ENCODE data around the gene MTREX. TPM values are rescaled to one million over a fixed set of nuclear protein-coding genes. Genes with fewer than 3 reads are reported as not detected.
A peak's percentile ranks its signal among the peaks of the same experiment; 100 is the strongest.

Gene MTREX
- total and polyA plus RNA-seq, 10 of the 15 experiments (the other 5 are each of a cell fraction or from before 2014, with no cell fraction given): 20.1 to 102 (median 49.0) TPM

GRCh38 chr5:55316289-55316688 is 8.5 kb downstream of the MTREX start:
- ChIA-PET RAD21 (ENCODE audit: unreplicated experiment) (no interaction called here), CTCF (interaction anchor here (0.6 to 1.6 kb wide), 3 partner anchors 10 to 376 kb away, joined by 3 to 4 read pairs (median 4); no protein-coding TSS in a partner anchor), POLR2A (interaction anchor here (1.3 kb wide), 1 partner anchor 9 kb away, joined by 3 read pairs; the partner anchor contains the start of genes DHX29 and MTREX), SMC1A (ENCODE audit: uncharacterized antibody, unreplicated experiment) (interaction anchor here (1.3 kb wide), 1 partner anchor 11 kb away, joined by 3 read pairs; no protein-coding TSS in a partner anchor)
- Histone ChIP-seq H4K20me1 (ENCODE audit: control insufficient read depth, insufficient read depth) (no peaks in the 10 kb centered on the region), H3K4me3 (no peak overlapping the region), H3K79me2 (ENCODE audit: control insufficient read depth, insufficient read depth, low read length) (peaks cover 82% of the 10 kb centered on the region), H3K9ac (ENCODE audit: control insufficient read depth, insufficient read depth, low read length) (no peak overlapping the region), H3K4me1 (ENCODE audit: control insufficient read depth, insufficient read depth, low read length) (no peaks in the 10 kb centered on the region), H3K36me3 (ENCODE audit: control insufficient read depth in 2 of 2, insufficient read depth in 2 of 2, low read length in 1 of 2) (no peaks in the 10 kb centered on the region; a peak in 1 of 4 replicates), H3K9me3 (replicated peaks; ENCODE audit: control insufficient read depth, insufficient read depth, low read length) (peaks cover 11% of the 10 kb centered on the region; the same call in 2 of the 3 replicates), H3K4me2 (ENCODE audit: control insufficient read depth, insufficient read depth) (no peak overlapping the region), H2AFZ (ENCODE audit: control insufficient read depth, low read depth, low read length) (no peak overlapping the region), H3K27ac (ENCODE audit: control insufficient read depth, insufficient read depth) (no peak overlapping the region), H3K27me3 (replicated peaks in 1 of 2; ENCODE audit: control insufficient read depth in 2 of 2, insufficient read depth in 2 of 2, low read length in 1 of 2) (no peaks in the 10 kb centered on the region)
- FAIRE-seq (no peak), DNase-seq (ENCODE audit: low read depth, low spot score) (no peak), ATAC-seq (no peak)
- no TSS peak for BruUV-seq (replicated peaks)
- TF ChIP-seq POU2F2 (IDR thresholded peaks at IDR 0.05; ENCODE audit: borderline replicate concordance, low read depth, low read length): peak; percentile 43; the same call in 1 of the 3 replicates
- no peak for TF ChIP-seq BRCA1 (IDR thresholded peaks at IDR 0.05; ENCODE audit: low read depth, low read length)
- 12% methylated on average over 2 of the region's 2 CpGs for WGBS (ENCODE audit: insufficient coverage, insufficient replicate concordance, low lambda C conversion rate, missing lambda C conversion rate)
- intact Hi-C loops (cut with micrococcal nuclease; ENCODE audit: unreplicated experiment) (no loop called here), in situ Hi-C loops (cut with MboI) (loop anchor here (25.0 kb wide), 1 partner anchor 1871 kb away; no protein-coding TSS in a partner anchor)

- Histone ChIP-seq H3K9ac (ENCODE audit: control insufficient read depth, insufficient read depth, low read length) (no peak overlapping the region), H3K4me3 (no peak overlapping the region), H3K36me3 (ENCODE audit: control insufficient read depth in 2 of 2, insufficient read depth in 2 of 2, low read length in 1 of 2) (no peaks in the 10 kb centered on the region; a peak in 2 of 4 replicates), H2AFZ (ENCODE audit: control insufficient read depth, low read depth, low read length) (no peak overlapping the region), H3K4me1 (ENCODE audit: control insufficient read depth, insufficient read depth, low read length) (no peaks in the 10 kb centered on the region), H3K9me3 (replicated peaks; ENCODE audit: control insufficient read depth, insufficient read depth, low read length) (peaks cover 11% of the 10 kb centered on the region; the same call in 2 of the 3 replicates), H3K27me3 (replicated peaks in 1 of 2; ENCODE audit: control insufficient read depth in 2 of 2, insufficient read depth in 2 of 2, low read length in 1 of 2) (no peaks in the 10 kb centered on the region), H3K4me2 (ENCODE audit: control insufficient read depth, insufficient read depth) (no peak overlapping the region), H3K79me2 (ENCODE audit: control insufficient read depth, insufficient read depth, low read length) (peaks cover 79% of the 10 kb centered on the region), H4K20me1 (ENCODE audit: control insufficient read depth, insufficient read depth) (no peaks in the 10 kb centered on the region), H3K27ac (ENCODE audit: control insufficient read depth, insufficient read depth) (no peak overlapping the region)
- no peak for ATAC-seq
- in situ Hi-C loops (cut with MboI) (loop anchor here (25.0 kb wide), 1 partner anchor 1870 kb away; no protein-coding TSS in a partner anchor), intact Hi-C loops (cut with micrococcal nuclease; ENCODE audit: unreplicated experiment) (no loop called here)
- no peak for FAIRE-seq
- ChIA-PET RAD21 (ENCODE audit: unreplicated experiment) (no interaction called here), POLR2A (interaction anchor here (0.8 kb wide), 1 partner anchor 11 kb away, joined by 3 read pairs; no protein-coding TSS in a partner anchor), SMC1A (ENCODE audit: uncharacterized antibody, unreplicated experiment) (interaction anchor here (0.6 to 1.3 kb wide), 3 partner anchors 9 to 389 kb away, joined by 3 to 4 read pairs (median 3); partner anchors contain the start of gene MTREX), CTCF (interaction anchor here (0.6 to 1.6 kb wide), 3 partner anchors 9 to 375 kb away, joined by 3 to 4 read pairs (median 4); no protein-coding TSS in a partner anchor)
- BruUV-seq (replicated peaks): no TSS peak
- DNase-seq (ENCODE audit: low read depth, low spot score): no peak
- TF ChIP-seq MXI1 (IDR thresholded peaks at IDR 0.05; ENCODE audit: low read depth, low read length) (no peak), NR2C1 (IDR thresholded peaks at IDR 0.05) (no peak), BMI1 (IDR thresholded peaks at IDR 0.05; ENCODE audit: borderline replicate concordance) (no peak), ZBTB40 (IDR thresholded peaks at IDR 0.05; ENCODE audit: borderline replicate concordance) (no peak), TBL1XR1 (IDR thresholded peaks at IDR 0.05; ENCODE audit: low read depth, low read length) (no peak), E4F1 (IDR thresholded peaks at IDR 0.05; ENCODE audit: borderline replicate concordance, partially characterized antibody) (no peak)
Measured at GRCh38 chr5:55316837-55317236, 9.0 kb downstream of the MTREX start.
